Lung (tissue), 12 donors: Measurements from ENCODE around the gene SERPINB12. TPM values are rescaled to one million over a fixed set of nuclear protein-coding genes. Genes with fewer than 3 reads are reported as not detected.
A peak's percentile ranks its signal among the peaks of the same experiment; 100 is the strongest.

Experiments
- ATAC-seq: fragments of 200-7000 bp; cut with Tn5 transposase; one replicate; pipeline ENCODE4 v1.9.1; 2020; ENCODE audit warnings: moderate number of reproducible peaks; ENCODE audit not compliant: insufficient read depth, low FRiP score
- DNase-seq, 3 donors: peaks; one replicate each; pipeline ENCODE4 v3.0.0-alpha.2; 2013 to 2017
- H3K27ac ChIP-seq, 2 donors: one replicate each; pipeline ENCODE4 v1.5.1; 2013; ENCODE audit warnings: mild to moderate bottlenecking in 2 of 2, moderate library complexity in 2 of 2, control low read depth in 1 of 2, inconsistent platforms in 1 of 2, low read depth in 1 of 2, low read length in 1 of 2
- H3K27me3 ChIP-seq, 3 donors: one replicate each; pipeline ENCODE4 v1.5.1; 2013; ENCODE audit warnings: low read length in 2 of 3; ENCODE audit not compliant: control insufficient read depth in 3 of 3, insufficient read depth in 3 of 3
- H3K36me3 ChIP-seq, 4 donors: one replicate each; pipeline ENCODE4 v1.5.1; 2013; ENCODE audit warnings: low read length in 4 of 4, mild to moderate bottlenecking in 1 of 4, moderate library complexity in 1 of 4; ENCODE audit not compliant: control insufficient read depth in 4 of 4, insufficient read depth in 4 of 4
- H3K4me1 ChIP-seq, 5 donors: one replicate each; pipeline ENCODE4 v1.5.1; 2013; ENCODE audit warnings: low read length in 5 of 5, mild to moderate bottlenecking in 2 of 5, moderate library complexity in 1 of 5; ENCODE audit not compliant: control insufficient read depth in 5 of 5, insufficient read depth in 5 of 5
- H3K4me3 ChIP-seq: one replicate; pipeline ENCODE4 v1.5.1; 2013; ENCODE audit warnings: mild to moderate bottlenecking, control low read depth, moderate library complexity
- H3K9ac ChIP-seq, 2 donors: one replicate each; pipeline ENCODE4 v1.5.1; 2013; ENCODE audit warnings: low read length in 2 of 2, control low read depth in 1 of 2; ENCODE audit not compliant: insufficient read depth in 1 of 2
- H3K9me3 ChIP-seq, 4 donors: one replicate each; pipeline ENCODE4 v1.5.1; 2013; ENCODE audit warnings: low read length in 3 of 4, mild to moderate bottlenecking in 1 of 4, moderate library complexity in 1 of 4; ENCODE audit not compliant: control insufficient read depth in 4 of 4, insufficient read depth in 3 of 4
- CTCF ChIP-seq: IDR thresholded peaks from 2 replicates; pipeline ENCODE4 v1.5.1; 2012; ENCODE audit warnings: mild to moderate bottlenecking; ENCODE audit errors: control extremely low read depth, extremely low read depth
- WGBS, 2 donors: extraction: QIAGEN DNeasy Blood & Tissue Kit; methylation state at CpG; one replicate each; pipeline ENCODE4 v1.1.7; 2013; 5-methylcytosine and 5-hydroxymethylcytosine counted together
- polyA plus RNA-seq, 2 donors: library from polyadenylated mRNA; stranded (reverse); fragments of 200-250 nt; gene quantifications; one replicate each; pipeline ENCODE4 v1.2.1, GENCODE V29; 2013
- total RNA-seq, 2 donors: library from RNA; depleted of rRNA in 1 of 2; stranded (reverse); fragments of >200 nt in 1 of 2; gene quantifications; one replicate each; pipeline ENCODE4 v1.2.1, GENCODE V29; 2014 to 2021
- donor health status: control.
- donor health status: control.
- donor health status: Bipolar disorder and iron deficiency.
- donor health status: healthy.
- donor health status: DM: yes; HTN: yes; CAD: no.

SERPINB12 gene
- total and polyA plus RNA-seq, 4 donors, result not detected

- ATAC-seq (no peak), DNase-seq (no peak)
- no peak for TF ChIP-seq CTCF
- Histone ChIP-seq H3K4me1 (no peaks in the 10 kb centered on the region), H3K27me3 (no peaks in the 10 kb centered on the region), H3K9me3 (no peaks in the 10 kb centered on the region), H3K4me3 (no peak overlapping the region), H3K27ac (no peak overlapping the region), H3K9ac (no peak overlapping the region), H3K36me3 (no peaks in the 10 kb centered on the region)
- 43 to 64% methylated on average over 2 of the region's 2 CpGs for WGBS, 2 donors
These were observed 36.4 kb upstream of the SERPINB12 start for GRCh38 chr18:63505566-63506335.

- no peak for DNase-seq
- no peaks in the 10 kb centered on the region for H3K4me1 ChIP-seq
- no peak overlapping the region for H3K9ac ChIP-seq
- H3K4me3 ChIP-seq, result no peak overlapping the region
- H3K36me3 ChIP-seq, result no peaks in the 10 kb centered on the region
- H3K27ac ChIP-seq, result no peak overlapping the region
- no peaks in the 10 kb centered on the region for H3K9me3 ChIP-seq
- 44 to 68% methylated on average over 3 of the region's 3 CpGs for WGBS, 2 donors
- TF ChIP-seq CTCF, result no peak
- no peak for ATAC-seq
- no peaks in the 10 kb centered on the region for H3K27me3 ChIP-seq
These were observed 35.9 kb upstream of the SERPINB12 start for GRCh38 chr18:63506336-63506646.

- no peak overlapping the region for H3K9ac ChIP-seq
- ATAC-seq (no peak), DNase-seq (no peak)
- WGBS, 2 donors, result 23 to 29% methylated on average over 3 of the region's 3 CpGs
- H3K36me3 ChIP-seq, result no peaks in the 10 kb centered on the region
- H3K27ac ChIP-seq, result no peak overlapping the region
- H3K4me3 ChIP-seq, result no peak overlapping the region
- no peaks in the 10 kb centered on the region for H3K4me1 ChIP-seq
- H3K9me3 ChIP-seq, result no peaks in the 10 kb centered on the region
- H3K27me3 ChIP-seq, result peaks cover 0 to 2% (median 0%) of the 10 kb centered on the region in 3 donors
- no peak for TF ChIP-seq CTCF
These were observed 33.6 kb upstream of the SERPINB12 start for GRCh38 chr18:63508596-63508995.

- no peaks in the 10 kb centered on the region for H3K9me3 ChIP-seq
- no peak for ATAC-seq
- H3K9ac ChIP-seq, result no peak overlapping the region
- H3K36me3 ChIP-seq, result no peaks in the 10 kb centered on the region
- WGBS, 2 donors, result 24 to 31% methylated on average over 7 of the region's 7 CpGs
- H3K27ac ChIP-seq, result no peak overlapping the region
- H3K4me1 ChIP-seq, result no peaks in the 10 kb centered on the region
- H3K27me3 ChIP-seq, result peaks cover 0 to 17% (median 0%) of the 10 kb centered on the region in 3 donors
- no peak overlapping the region for H3K4me3 ChIP-seq
- TF ChIP-seq CTCF, result no peak
- peak; percentile 22 to 32 (median 26) for DNase-seq
These were observed 30.9 kb upstream of the SERPINB12 start for GRCh38 chr18:63511285-63511684.
